ENCODE data around the gene SYNGR1.

SYNGR1 gene, protein sequence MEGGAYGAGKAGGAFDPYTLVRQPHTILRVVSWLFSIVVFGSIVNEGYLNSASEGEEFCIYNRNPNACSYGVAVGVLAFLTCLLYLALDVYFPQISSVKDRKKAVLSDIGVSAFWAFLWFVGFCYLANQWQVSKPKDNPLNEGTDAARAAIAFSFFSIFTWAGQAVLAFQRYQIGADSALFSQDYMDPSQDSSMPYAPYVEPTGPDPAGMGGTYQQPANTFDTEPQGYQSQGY

DNA sequence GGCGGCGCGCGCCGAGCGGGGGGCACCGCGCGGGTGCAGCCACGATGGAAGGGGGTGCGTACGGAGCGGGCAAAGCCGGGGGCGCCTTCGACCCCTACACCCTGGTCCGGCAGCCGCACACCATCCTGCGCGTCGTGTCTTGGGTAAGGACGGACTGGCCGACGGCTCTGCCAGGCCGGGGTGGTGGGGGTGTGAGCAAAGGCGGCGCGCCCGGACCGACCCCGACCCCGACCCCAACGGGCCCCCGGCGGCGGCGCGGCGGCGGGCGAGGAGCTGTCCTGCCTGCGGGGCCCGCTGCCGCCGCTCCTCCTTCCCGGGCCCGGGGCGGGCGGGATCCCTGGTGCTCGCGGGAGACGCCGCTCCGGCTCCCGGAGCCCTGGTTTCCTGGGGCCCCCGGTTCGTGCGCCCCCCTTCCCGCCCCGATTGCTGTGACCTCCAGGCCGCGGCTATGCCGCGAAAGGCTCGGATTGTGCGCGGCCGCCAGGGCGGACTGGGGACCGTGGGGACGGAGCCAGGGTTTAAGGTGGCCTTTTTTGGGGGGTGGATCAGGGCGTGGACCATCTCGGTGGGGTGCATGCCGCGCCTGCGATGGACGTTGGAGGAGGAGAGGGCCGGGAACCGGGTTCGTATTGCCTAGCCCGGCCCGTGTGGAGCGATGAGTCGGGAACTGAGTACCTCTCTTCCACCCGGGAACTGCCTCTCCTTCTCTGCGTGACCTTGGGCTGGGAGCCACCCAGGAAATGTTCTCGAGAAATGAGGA, at the start of gene SYNGR1:
SYNGR1 (plus strand) TSS at position 25 of the 760 bp plus-strand sequence; CDS start at position 45, 20 bp downstream.
- DNase-seq (ENCODE audit: low spot score), result no peak
- in situ Hi-C loops (cut with MboI; ENCODE audit: low sequenced_read_pairs, unreplicated experiment), result no loop called here
- TF ChIP-seq CTCF (IDR thresholded peaks at IDR 0.05; ENCODE audit: borderline replicate concordance, control extremely low read depth, extremely low read depth, insufficient read depth, missing control alignments), result no peak

GRCh38 chr22:39300186-39300830, 49.5 kb upstream of the SYNGR1 start:
- in situ Hi-C loops (cut with MboI; ENCODE audit: low sequenced_read_pairs, unreplicated experiment), result loop anchor here (25.0 kb wide), 1 partner anchor 288 kb away; the partner anchor contains the start of genes APOBEC3C and APOBEC3D
- no peak for TF ChIP-seq CTCF (IDR thresholded peaks at IDR 0.05; ENCODE audit: borderline replicate concordance, control extremely low read depth, extremely low read depth, insufficient read depth, missing control alignments)
- peak; percentile 47 for DNase-seq (ENCODE audit: low spot score)

GRCh38 chr22:39301108-39301507, 48.7 kb upstream of the SYNGR1 start:
- DNase-seq (ENCODE audit: low spot score), result no peak
- in situ Hi-C loops (cut with MboI; ENCODE audit: low sequenced_read_pairs, unreplicated experiment), result loop anchor here (25.0 kb wide), 1 partner anchor 289 kb away; the partner anchor contains the start of genes APOBEC3C and APOBEC3D
- no peak for TF ChIP-seq CTCF (IDR thresholded peaks at IDR 0.05; ENCODE audit: borderline replicate concordance, control extremely low read depth, extremely low read depth, insufficient read depth, missing control alignments)

GRCh38 chr22:39301926-39302325, 47.9 kb upstream of the SYNGR1 start:
- no peak for DNase-seq (ENCODE audit: low spot score)
- TF ChIP-seq CTCF (IDR thresholded peaks at IDR 0.05; ENCODE audit: borderline replicate concordance, control extremely low read depth, extremely low read depth, insufficient read depth, missing control alignments), result no peak
- in situ Hi-C loops (cut with MboI; ENCODE audit: low sequenced_read_pairs, unreplicated experiment), result loop anchor here (25.0 kb wide), 1 partner anchor 290 kb away; the partner anchor contains the start of genes APOBEC3C and APOBEC3D

- in situ Hi-C loops (cut with MboI; ENCODE audit: low sequenced_read_pairs, unreplicated experiment), result loop anchor here (25.0 kb wide), 1 partner anchor 290 kb away; the partner anchor contains the start of genes APOBEC3C and APOBEC3D
- TF ChIP-seq CTCF (IDR thresholded peaks at IDR 0.05; ENCODE audit: borderline replicate concordance, control extremely low read depth, extremely low read depth, insufficient read depth, missing control alignments), result no peak
- DNase-seq (ENCODE audit: low spot score), result no peak
Measured at GRCh38 chr22:39302431-39302960, 47.3 kb upstream of the SYNGR1 start.

DNA sequence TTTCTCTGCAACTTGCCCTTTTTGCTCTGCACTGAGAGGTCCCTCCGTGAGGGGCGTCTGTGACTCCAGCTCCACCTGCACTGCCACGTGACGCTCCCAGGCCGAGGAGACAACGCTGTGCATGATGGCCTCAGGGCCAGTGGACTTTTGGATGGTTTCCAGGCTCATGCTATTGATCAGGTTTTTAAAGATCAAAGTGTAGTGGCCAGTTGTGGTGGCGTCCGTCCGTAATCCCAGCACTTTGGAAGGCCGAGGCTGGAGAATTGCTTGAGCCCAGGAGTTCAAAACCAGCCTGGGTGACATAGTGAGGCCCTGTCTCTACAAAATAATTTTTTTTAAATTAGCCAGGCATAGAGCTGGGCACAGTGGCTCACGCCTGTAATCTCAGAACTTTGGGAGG, 46.4 kb upstream of the SYNGR1 start:
- no peak for TF ChIP-seq CTCF (IDR thresholded peaks at IDR 0.05; ENCODE audit: borderline replicate concordance, control extremely low read depth, extremely low read depth, insufficient read depth, missing control alignments)
- DNase-seq (ENCODE audit: low spot score), result no peak
- in situ Hi-C loops (cut with MboI; ENCODE audit: low sequenced_read_pairs, unreplicated experiment), result loop anchor here (25.0 kb wide), 1 partner anchor 291 kb away; the partner anchor contains the start of genes APOBEC3C and APOBEC3D
